GM12891 (cell line): ENCODE measurements around the gene ZDHHC5.
"Not testable (repeated sequence)": the region's sequence is repeated elsewhere in the genome, so short reads cannot be mapped to it uniquely, and the experiment has no call there.

ENCODE experiments used
- DNase-seq: peaks from one replicate; pipeline ENCODE4 v3.0.0; 2011; ENCODE audit warnings: low spot score; ENCODE audit not compliant: insufficient read length
- FAIRE-seq: peaks from 2 replicates; lab custom pipeline; 2011; peaks lifted over from hg19 to GRCh38; lab: Jason Lieb, UNC
- PAX5 ChIP-seq: IDR thresholded peaks from 2 replicates; pipeline ENCODE4 v1.6.1; 2011; ENCODE audit warnings: low read length, moderate library complexity, mild to moderate bottlenecking; ENCODE audit not compliant: insufficient read depth, severe bottlenecking
- POLR2A ChIP-seq: IDR thresholded peaks from 2 replicates; pipeline ENCODE4 v1.6.1; 2011; ENCODE audit warnings: low read depth, low read length, control low read depth
- POLR2AphosphoS5 ChIP-seq: IDR thresholded peaks from 2 replicates; pipeline ENCODE4 v1.6.1; 2011; ENCODE audit warnings: low read depth, low read length, control low read depth
- POU2F2 ChIP-seq: IDR thresholded peaks from 2 replicates; pipeline ENCODE4 v1.6.1; 2011; ENCODE audit warnings: low read depth, mild to moderate bottlenecking, control low read depth, low read length, moderate library complexity
- SPI1 ChIP-seq: IDR thresholded peaks from 2 replicates; pipeline ENCODE4 v1.6.1; 2011; ENCODE audit warnings: low read depth, low read length, control low read depth
- TAF1 ChIP-seq: IDR thresholded peaks from 2 replicates; pipeline ENCODE4 v1.6.1; 2011; ENCODE audit warnings: low read depth, low read length, control low read depth

The ZDHHC5 gene

GRCh38 chr11:57700425-57700824, 32.5 kb downstream of the ZDHHC5 start:
- no peak for FAIRE-seq
- DNase-seq: no peak
- no peak for TF ChIP-seq SPI1
- no peak for TF ChIP-seq TAF1
- no peak for TF ChIP-seq POLR2A
- no peak for TF ChIP-seq PAX5
- no peak for TF ChIP-seq POLR2AphosphoS5
- TF ChIP-seq POU2F2: no peak

DNA sequence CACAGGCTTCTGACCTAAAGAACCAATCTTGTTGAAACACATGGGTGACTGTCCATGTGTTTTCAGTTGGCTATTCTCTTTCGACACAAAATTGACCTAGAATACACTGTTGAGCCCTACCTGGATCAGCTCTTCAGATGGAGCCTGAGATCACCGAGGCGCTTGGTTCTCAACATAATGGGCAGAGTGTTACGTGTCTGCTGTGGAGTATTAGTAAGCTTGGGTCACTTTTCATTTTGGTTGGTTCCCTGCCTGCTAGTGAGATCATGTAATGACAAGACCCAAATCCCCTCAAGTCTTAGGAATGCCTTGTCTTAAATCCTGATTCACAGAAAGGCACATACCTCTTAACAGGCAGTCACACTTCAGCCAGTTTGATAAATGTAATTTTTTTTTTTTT, 35.4 kb downstream of the ZDHHC5 start:
- TF ChIP-seq SPI1 (no peak), PAX5 (no peak), POLR2AphosphoS5 (no peak), TAF1 (no peak), POLR2A (no peak), POU2F2 (no peak)
- peak; percentile 20 for FAIRE-seq
- DNase-seq: no peak

DNA sequence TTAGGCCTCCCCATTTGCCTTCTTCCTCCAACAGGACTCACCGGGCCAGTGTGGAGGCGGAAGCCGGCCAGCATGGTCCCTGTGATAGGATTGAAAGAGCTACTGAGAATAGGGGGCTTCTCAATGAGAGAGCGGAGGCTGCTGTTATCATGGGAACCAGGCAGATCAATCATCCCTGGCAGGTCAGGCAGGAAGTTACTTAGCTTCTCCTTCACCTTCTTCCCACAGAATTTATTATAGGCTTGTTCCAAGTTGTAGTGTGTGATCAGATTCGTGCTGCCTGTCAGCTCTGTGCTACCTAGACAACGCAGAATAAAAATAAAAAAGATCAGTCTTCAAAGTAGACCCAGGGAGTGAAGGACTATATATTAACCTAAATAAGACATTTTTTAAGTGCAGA, 37.0 kb downstream of the ZDHHC5 start:
- no peak for FAIRE-seq
- DNase-seq: no peak
- no peak for TF ChIP-seq SPI1
- TF ChIP-seq POU2F2: no peak
- TF ChIP-seq POLR2A: no peak
- no peak for TF ChIP-seq PAX5

DNA sequence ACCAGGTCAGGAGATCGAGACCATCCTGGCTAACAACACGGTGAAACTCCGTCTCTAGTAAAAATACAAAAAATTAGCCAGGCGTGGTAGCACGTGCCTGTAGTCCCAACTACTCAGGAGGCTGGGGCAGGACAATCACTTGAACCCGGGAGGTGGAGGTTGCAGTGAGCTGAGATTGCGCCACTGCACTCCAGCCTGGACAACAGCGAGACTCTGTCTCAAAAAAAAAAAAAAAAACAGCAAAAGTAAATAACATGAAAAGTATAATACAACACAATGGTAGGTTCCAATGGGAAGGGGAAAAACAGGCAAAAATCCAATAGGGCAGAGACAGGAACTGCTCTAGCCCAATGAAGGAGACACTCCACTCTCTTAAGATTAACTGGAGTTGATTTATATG, 37.5 kb downstream of the ZDHHC5 start:
- not testable (repeated sequence) for DNase-seq, FAIRE-seq

DNA sequence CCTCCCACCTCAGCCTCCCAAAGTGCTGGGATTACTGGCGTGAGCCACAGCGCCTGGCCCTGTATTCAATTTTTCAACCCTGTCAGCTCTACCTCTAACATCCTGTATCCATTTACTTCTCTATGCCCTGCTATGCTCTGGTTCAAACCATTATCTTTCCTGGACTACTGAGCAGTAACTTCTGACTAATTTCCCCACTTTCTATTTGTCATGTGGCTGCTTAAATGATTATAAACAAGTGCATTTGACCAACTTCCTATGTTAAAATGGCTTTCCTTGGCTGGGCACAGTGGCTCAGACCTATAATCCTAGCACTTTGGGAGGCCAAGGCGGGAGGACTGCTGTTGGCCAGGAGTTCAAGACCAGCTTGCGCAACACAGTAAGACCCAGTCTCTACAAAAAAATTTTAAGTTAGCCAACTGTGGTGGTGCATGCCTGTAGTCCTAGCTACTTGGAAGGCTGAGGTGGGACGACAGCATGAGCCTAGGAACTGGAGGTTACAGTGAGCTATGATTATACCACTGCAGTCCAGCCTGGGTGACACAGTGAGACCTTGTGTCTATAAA, 42.0 kb downstream of the ZDHHC5 start:
- TF ChIP-seq POLR2AphosphoS5 (no peak), POLR2A (no peak), POU2F2 (no peak), PAX5 (no peak), SPI1 (no peak)
- FAIRE-seq (no peak), DNase-seq (no peak)

DNA sequence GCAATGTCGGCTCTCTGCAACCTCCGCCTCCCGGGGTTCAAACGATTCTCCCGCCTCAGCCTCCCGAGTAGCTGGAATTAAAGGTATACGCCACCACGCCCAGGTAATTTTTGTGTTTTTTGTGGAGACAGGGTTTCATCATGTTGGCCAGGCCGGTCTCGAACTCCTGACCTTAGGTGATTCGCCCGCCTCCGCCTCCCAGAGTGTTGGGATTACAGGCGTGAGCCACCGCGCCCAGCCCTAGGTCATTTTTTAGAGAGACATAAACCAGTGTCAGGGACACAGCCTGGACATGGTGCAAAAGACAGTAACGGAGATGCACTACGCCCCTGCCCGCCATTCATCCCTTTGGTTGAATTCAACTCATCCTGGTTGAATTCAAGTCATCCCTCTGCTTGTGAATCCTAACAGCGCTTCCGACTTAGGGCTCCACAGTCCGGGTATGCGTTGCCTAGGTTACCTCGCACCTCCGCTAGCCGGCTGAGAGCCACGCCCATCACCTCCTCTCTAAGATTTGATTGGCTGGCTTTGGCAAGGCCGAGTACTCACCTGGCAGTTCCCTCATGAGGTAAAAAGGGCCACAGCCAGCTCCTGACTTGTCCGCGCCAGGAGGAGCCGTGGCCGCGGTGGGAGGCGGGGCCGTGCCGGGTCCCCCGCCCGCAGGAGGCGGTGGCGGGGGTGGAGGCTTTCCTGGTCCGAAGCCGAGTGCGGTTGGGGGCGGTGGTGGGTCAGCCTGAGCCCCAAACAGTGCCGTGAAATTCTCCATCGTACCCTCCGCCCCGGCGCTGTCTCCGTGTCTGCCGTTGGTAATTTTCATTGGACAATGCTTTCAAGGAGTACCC, 43.7 kb downstream of the ZDHHC5 start, which contains the start of gene MED19:
Gene MED19 (minus strand): TSS at position 802 of the 842 bp plus-strand sequence. CDS start 36 bp downstream, at position 766.
- peak; percentile 56 for DNase-seq
- no peak for FAIRE-seq
- TF ChIP-seq POU2F2: peak; percentile 72; the same call in 1 of the 2 replicates
- no peak for TF ChIP-seq SPI1
- peak; percentile 30; the same call in 1 of the 2 replicates for TF ChIP-seq POLR2AphosphoS5
- TF ChIP-seq PAX5: no peak

GRCh38 chr11:57712256-57713150, 44.6 kb downstream of the ZDHHC5 start, which contains the start of gene TMX2:
TMX2 (plus strand) TSS chr11:57712593; CDS start chr11:57712619, 26 bp downstream.
- peak; percentile 72 for TF ChIP-seq TAF1
- peak; percentile 70; the same call in 1 of the 2 replicates for TF ChIP-seq POLR2A
- TF ChIP-seq SPI1: no peak
- no peak for TF ChIP-seq PAX5
- no peak for TF ChIP-seq POU2F2
- peak; percentile 75 for TF ChIP-seq POLR2AphosphoS5
- FAIRE-seq (peak; percentile 97), DNase-seq (peak; percentile 71)

- no peak for DNase-seq
These were observed 45.9 kb downstream of the ZDHHC5 start for GRCh38 chr11:57713835-57714234.

GRCh38 chr11:57716726-57717125, 48.8 kb downstream of the ZDHHC5 start:
- FAIRE-seq, DNase-seq: not testable (repeated sequence)

More at GRCh38 chr11:57713835-57714234, 45.9 kb downstream of the ZDHHC5 start:
- no peak for TF ChIP-seq SPI1
- no peak for TF ChIP-seq TAF1
- TF ChIP-seq PAX5: no peak
- TF ChIP-seq POLR2AphosphoS5: no peak
- TF ChIP-seq POLR2A: no peak
- no peak for TF ChIP-seq POU2F2
- FAIRE-seq: no peak

DNA sequence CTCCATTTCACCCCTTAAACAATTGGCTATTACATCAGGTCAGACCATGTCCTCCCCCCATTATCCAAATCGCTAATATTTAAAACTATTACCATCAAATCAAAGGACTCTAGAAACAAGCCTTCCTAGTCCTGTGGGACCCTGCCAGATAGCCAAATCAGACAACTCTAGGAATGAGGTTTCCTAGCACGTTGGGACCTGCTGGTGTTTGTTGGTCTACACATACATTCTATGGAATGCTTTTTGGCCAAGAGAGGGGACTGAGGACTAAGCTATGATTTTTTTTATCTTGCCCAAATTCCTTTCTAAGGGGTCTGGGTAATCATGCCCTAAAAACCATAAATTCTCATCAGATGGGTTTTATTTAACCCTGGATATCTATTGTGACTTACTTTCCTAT, 59.3 kb downstream of the ZDHHC5 start:
- TF ChIP-seq SPI1 (no peak), PAX5 (no peak), POLR2A (no peak), POLR2AphosphoS5 (no peak), TAF1 (no peak)
- FAIRE-seq: no peak
- DNase-seq: no peak
